Breast epithelium (tissue), 3 donors: ENCODE data around the gene PLA2G2D.

Experiments used
- POLR2A ChIP-seq: fragments of 450-650 bp; IDR thresholded peaks from one replicate; pipeline ENCODE4 v1.6.1; 2016; ENCODE audit warnings: antibody characterized with exemption, mild to moderate bottlenecking, moderate library complexity
- POLR2AphosphoS5 ChIP-seq, 3 donors: sonication (generic); formaldehyde crosslinking; IDR thresholded peaks; one replicate each; pipeline ENCODE4 v1.6.1; 2017; ENCODE audit warnings: antibody characterized with exemption in 3 of 3
- TF ChIP-seq, protein P1 (sequence below), 3 donors: fragments of 450-650 bp; IDR thresholded peaks; one replicate each; pipeline ENCODE4 v1.5.1; 2016 to 2017; ENCODE audit warnings: antibody characterized with exemption in 3 of 3, mild to moderate bottlenecking in 3 of 3, moderate library complexity in 3 of 3

DNA sequence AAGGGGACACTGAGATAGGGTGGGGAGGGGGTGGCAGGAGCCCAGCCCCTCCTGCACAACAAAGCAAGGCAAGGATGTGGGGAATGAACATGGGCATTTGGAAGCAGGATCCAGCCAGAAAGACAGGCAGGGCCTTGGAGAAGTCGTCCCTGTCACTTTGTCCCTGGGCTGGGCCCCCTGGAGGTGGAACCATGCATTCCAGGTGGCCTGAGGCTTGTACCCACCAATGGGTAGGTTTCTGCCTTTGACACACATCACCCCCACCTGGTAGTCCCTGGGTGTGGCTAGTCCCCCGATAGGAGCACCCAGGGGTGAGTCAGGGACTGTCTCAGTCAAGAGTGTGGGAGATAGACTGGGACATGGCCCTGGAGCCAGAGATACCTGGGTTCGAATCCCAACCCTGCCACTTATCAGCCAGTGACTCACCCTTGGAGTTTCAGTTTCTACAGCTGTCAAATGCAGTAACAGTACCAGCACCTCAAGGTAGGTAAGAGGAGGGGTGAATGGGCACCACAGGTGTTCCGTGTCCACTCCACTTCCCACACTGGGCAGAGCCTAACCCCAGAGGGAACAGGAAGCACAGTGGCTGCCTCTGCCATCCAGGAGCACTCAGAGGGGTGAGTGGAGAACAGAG lies 10.0 kb downstream of the PLA2G2D start:
- TF ChIP-seq POLR2AphosphoS5 (IDR thresholded peaks at IDR 0.05) (no peak), POLR2A (no peak)
- TF ChIP-seq, protein P1, sequence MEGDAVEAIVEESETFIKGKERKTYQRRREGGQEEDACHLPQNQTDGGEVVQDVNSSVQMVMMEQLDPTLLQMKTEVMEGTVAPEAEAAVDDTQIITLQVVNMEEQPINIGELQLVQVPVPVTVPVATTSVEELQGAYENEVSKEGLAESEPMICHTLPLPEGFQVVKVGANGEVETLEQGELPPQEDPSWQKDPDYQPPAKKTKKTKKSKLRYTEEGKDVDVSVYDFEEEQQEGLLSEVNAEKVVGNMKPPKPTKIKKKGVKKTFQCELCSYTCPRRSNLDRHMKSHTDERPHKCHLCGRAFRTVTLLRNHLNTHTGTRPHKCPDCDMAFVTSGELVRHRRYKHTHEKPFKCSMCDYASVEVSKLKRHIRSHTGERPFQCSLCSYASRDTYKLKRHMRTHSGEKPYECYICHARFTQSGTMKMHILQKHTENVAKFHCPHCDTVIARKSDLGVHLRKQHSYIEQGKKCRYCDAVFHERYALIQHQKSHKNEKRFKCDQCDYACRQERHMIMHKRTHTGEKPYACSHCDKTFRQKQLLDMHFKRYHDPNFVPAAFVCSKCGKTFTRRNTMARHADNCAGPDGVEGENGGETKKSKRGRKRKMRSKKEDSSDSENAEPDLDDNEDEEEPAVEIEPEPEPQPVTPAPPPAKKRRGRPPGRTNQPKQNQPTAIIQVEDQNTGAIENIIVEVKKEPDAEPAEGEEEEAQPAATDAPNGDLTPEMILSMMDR (IDR thresholded peaks at IDR 0.05) = no peak
